ENCODE results near the gene GRB10.

The GRB10 gene

DNA sequence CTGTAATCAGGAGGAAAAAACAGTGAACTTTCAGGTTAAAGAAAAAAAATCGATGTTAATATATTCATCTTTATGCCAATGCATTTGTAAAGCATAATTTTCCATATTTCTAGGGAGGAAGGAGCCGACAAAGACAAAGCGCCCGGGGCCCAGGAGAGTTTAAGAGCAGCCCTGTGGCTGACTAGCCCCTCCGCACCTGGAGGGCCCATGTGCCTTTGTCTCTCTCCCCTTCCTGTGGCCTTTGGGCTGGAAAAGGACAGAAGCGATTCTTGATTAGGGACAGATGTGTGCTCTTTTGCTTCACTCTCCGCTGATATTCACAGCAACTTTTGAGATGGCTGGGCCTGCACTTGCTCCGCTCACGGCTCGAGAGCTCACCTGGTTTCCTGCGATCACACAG is 240.6 kb downstream of the GRB10 start:
- DNase-seq (ENCODE audit: insufficient read length, low spot score) (no peak), FAIRE-seq (no peak)
- TF ChIP-seq POLR2A (IDR thresholded peaks at IDR 0.05; ENCODE audit: low read depth, low read length): no peak

GRCh38 chr7:50540785-50541579 is 241.7 kb downstream of the GRB10 start:
- DNase-seq (ENCODE audit: insufficient read length, low spot score): no peak
- no peak for TF ChIP-seq POLR2A (IDR thresholded peaks at IDR 0.05; ENCODE audit: low read depth, low read length)
- FAIRE-seq: no peak
